Heart left ventricle (tissue), 13 donors: ENCODE results near the gene MMP24.

Source experiments
- CTCF ChIP-seq, 12 donors: fragments of 200-600 bp; sonication (generic) in 4 of 12; IDR thresholded peaks; one replicate each; pipeline versions ENCODE4 v1.5.0 to v1.8.0; 2018 to 2022; ENCODE audit warnings: antibody characterized with exemption in 12 of 12, mild to moderate bottlenecking in 5 of 12
- POLR2A ChIP-seq, 2 donors: fragments of 450-650 bp; IDR thresholded peaks; one replicate each; pipeline ENCODE4 v1.6.1; 2017; ENCODE audit warnings: antibody characterized with exemption in 2 of 2, mild to moderate bottlenecking in 2 of 2, moderate library complexity in 2 of 2
- donor health status: ischemic (EF 13 %, LVEDD 7.1; RV severe dilation, severe dysfunction).
- donor health status: DM: no; HTN: yes; CAD: no.
- donor health status: DM: no; HTN: no; CAD: no.
- donor health status: ischemic (EF 25% LVEDD 6.9; RV normal size, moderate dysfunction).
- donor health status: ischemic (EF 25% LVEDD 5.7; RV mildly dilated, moderate dysfunction).
- donor health status: ischemic (EF 35%, LVEDD 5.7; RV mildly dilated, moderate dysfunction).
- donor health status: nonischemic (EF 11% LVEDD 7.7; RV severe dilation, severe dysfunction).
- donor health status: DM: yes; HTN: yes; CAD: no.
- donor health status: PGD.
- donor health status: ischemic (EF 29% LVEDD 5.4; RV normal size, mild dysfunction).
- donor health status: nonischemic (EF 23%, LVEDD 6.1; RV moderate dilation, normal function).

GRCh38 chr20:35192118-35192872 is 34.2 kb upstream of the MMP24 start:
- TF ChIP-seq POLR2A (IDR thresholded peaks at IDR 0.05) (no peak), CTCF (IDR thresholded peaks at IDR 0.05) (no peak)
